Esophagus squamous epithelium (tissue), 4 donors: ENCODE measurements around the gene FAM227B.

Source experiments
- POLR2A ChIP-seq, 4 donors: fragments of 450-650 bp; IDR thresholded peaks; one replicate each; pipeline ENCODE4 v1.6.1; 2017; ENCODE audit warnings: antibody characterized with exemption in 4 of 4, mild to moderate bottlenecking in 4 of 4, moderate library complexity in 3 of 4
- TF ChIP-seq, protein P1 (sequence below), 6 experiments: fragments of 450-650 bp in 4 of 6; fragments of 200-600 bp in 2 of 6; sonication (generic) in 2 of 6; IDR thresholded peaks; one replicate each; pipeline ENCODE4 v1.5.1; 2016 to 2019; ENCODE audit warnings: antibody characterized with exemption in 6 of 6, mild to moderate bottlenecking in 4 of 6, moderate library complexity in 4 of 6

DNA sequence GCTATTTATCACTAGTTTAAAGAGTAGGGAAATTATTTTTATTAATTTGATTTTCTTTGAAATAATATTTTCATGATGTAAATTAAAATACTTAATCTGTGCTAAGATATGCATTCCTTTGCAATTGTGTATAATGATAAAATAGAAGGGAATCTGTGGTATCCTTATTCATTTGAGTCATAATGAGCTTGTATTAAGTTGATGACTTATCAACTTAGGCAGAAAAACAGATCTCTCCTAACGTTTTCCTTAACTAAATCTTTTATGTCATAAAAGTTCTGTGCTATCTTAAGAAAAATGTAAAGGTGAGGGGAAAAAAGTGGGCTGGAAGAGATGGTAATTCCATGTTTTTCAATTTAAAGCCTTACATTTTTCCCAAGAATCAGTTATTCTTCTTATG lies 195.7 kb downstream of the FAM227B start:
- TF ChIP-seq, protein P1, sequence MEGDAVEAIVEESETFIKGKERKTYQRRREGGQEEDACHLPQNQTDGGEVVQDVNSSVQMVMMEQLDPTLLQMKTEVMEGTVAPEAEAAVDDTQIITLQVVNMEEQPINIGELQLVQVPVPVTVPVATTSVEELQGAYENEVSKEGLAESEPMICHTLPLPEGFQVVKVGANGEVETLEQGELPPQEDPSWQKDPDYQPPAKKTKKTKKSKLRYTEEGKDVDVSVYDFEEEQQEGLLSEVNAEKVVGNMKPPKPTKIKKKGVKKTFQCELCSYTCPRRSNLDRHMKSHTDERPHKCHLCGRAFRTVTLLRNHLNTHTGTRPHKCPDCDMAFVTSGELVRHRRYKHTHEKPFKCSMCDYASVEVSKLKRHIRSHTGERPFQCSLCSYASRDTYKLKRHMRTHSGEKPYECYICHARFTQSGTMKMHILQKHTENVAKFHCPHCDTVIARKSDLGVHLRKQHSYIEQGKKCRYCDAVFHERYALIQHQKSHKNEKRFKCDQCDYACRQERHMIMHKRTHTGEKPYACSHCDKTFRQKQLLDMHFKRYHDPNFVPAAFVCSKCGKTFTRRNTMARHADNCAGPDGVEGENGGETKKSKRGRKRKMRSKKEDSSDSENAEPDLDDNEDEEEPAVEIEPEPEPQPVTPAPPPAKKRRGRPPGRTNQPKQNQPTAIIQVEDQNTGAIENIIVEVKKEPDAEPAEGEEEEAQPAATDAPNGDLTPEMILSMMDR (IDR thresholded peaks at IDR 0.05): no peak
- no peak for TF ChIP-seq POLR2A (IDR thresholded peaks at IDR 0.05)
